GM23338 (cell line): ENCODE results near the gene HERPUD1. TPM values are rescaled to one million over a fixed set of nuclear protein-coding genes. Genes with fewer than 3 reads are reported as not detected.
A peak's percentile ranks its signal among the peaks of the same experiment; 100 is the strongest.

Experiments
- ATAC-seq: fragments of 200-7000 bp; cut with Tn5 transposase; 3 replicates; pipeline ENCODE4 v1.9.1; 2020
- DNase-seq: peaks from one replicate; pipeline ENCODE4 v3.0.0-alpha.2; 2015; ENCODE audit warnings: low spot score
- H2AFZ ChIP-seq: fragments of 200-600 bp; sonication (generic); 2 replicates; pipeline ENCODE4 v1.8.0; 2016; ENCODE audit warnings: antibody characterized with exemption, mild to moderate bottlenecking, moderate library complexity
- H3F3A ChIP-seq: fragments of 200-600 bp; sonication (generic); replicated peaks from 2 replicates; pipeline ENCODE4 v1.8.0; 2017; ENCODE audit warnings: antibody characterized with exemption, mixed run types, low read depth
- H3K27ac ChIP-seq: fragments of 200-600 bp; sonication (generic); 2 replicates; pipeline ENCODE4 v1.6.1; 2016; ENCODE audit warnings: low read depth
- H3K27me3 ChIP-seq: fragments of 200-600 bp; sonication (generic); 2 replicates; pipeline ENCODE4 v1.8.0; 2016; ENCODE audit warnings: mild to moderate bottlenecking, mixed run types, moderate library complexity; ENCODE audit not compliant: insufficient read depth
- H3K36me3 ChIP-seq: fragments of 200-600 bp; sonication (generic); 2 replicates; pipeline ENCODE4 v1.8.0; 2016; ENCODE audit warnings: mild to moderate bottlenecking; ENCODE audit not compliant: insufficient read depth
- H3K4me1 ChIP-seq: fragments of 200-600 bp; sonication (generic); 2 replicates; pipeline ENCODE4 v1.8.0; 2016; ENCODE audit warnings: mild to moderate bottlenecking, moderate library complexity; ENCODE audit not compliant: insufficient read depth
- H3K4me2 ChIP-seq: fragments of 200-600 bp; sonication (generic); 2 replicates; pipeline ENCODE4 v1.7.1; 2017; ENCODE audit warnings: mixed run types
- H3K4me3 ChIP-seq: fragments of 200-600 bp; sonication (generic); 2 replicates; pipeline ENCODE4 v1.6.1; 2016; ENCODE audit warnings: mixed run types
- H3K79me2 ChIP-seq: fragments of 200-600 bp; sonication (generic); replicated peaks from 2 replicates; pipeline ENCODE4 v1.8.0; 2017; ENCODE audit warnings: mild to moderate bottlenecking; ENCODE audit not compliant: insufficient read depth
- H3K9me2 ChIP-seq: fragments of 200-600 bp; sonication (generic); 2 replicates; pipeline ENCODE4 v1.8.0; 2017; ENCODE audit not compliant: insufficient read depth
- H4K20me1 ChIP-seq: fragments of 200-600 bp; sonication (generic); replicated peaks from 2 replicates; pipeline ENCODE4 v1.8.0; 2017; ENCODE audit warnings: mild to moderate bottlenecking; ENCODE audit not compliant: insufficient read depth
- H3K27ac Mint-ChIP-seq: 2 replicates; pipeline ENCODE4 v1.8.0; 2020; ENCODE audit warnings: inconsistent platforms, mild to moderate bottlenecking, moderate library complexity, mixed read lengths
- H3K27me3 Mint-ChIP-seq: 3 replicates; pipeline ENCODE4 v1.8.0; 2022; ENCODE audit warnings: low read depth, mild to moderate bottlenecking, moderate library complexity, mixed read lengths, inconsistent platforms; ENCODE audit not compliant: insufficient read depth, poor library complexity
- H3K36me3 Mint-ChIP-seq: 3 replicates; pipeline ENCODE4 v1.8.0; 2021; ENCODE audit warnings: low read depth, mild to moderate bottlenecking, inconsistent platforms, moderate library complexity, mixed read lengths
- H3K4me1 Mint-ChIP-seq: 3 replicates; pipeline ENCODE4 v1.8.0; 2020; ENCODE audit warnings: mild to moderate bottlenecking, inconsistent platforms, mixed read lengths
- H3K4me3 Mint-ChIP-seq: 3 replicates; pipeline ENCODE4 v1.8.0; 2021; ENCODE audit warnings: moderate library complexity, mild to moderate bottlenecking, inconsistent platforms, mixed read lengths
- H3K9me3 Mint-ChIP-seq: 3 replicates; pipeline ENCODE4 v1.8.0; 2020; ENCODE audit warnings: moderate library complexity, mild to moderate bottlenecking, inconsistent platforms, mixed read lengths
- CREB1 ChIP-seq: fragments of 250-450 bp; sonication (Bioruptor Pico); IDR thresholded peaks from 2 replicates; pipeline ENCODE4 v1.5.0; 2020; ENCODE audit warnings: low read depth, mild to moderate bottlenecking, moderate library complexity
- CTCF ChIP-seq, 2 experiments: fragments of 200-600 bp in 1 of 2; sonication (generic) in 1 of 2; conservative IDR thresholded peaks; 2 replicates each; pipeline versions ENCODE4 v1.5.1 to v1.6.1; 2016 to 2017; ENCODE audit warnings: antibody characterized with exemption in 2 of 2, low read depth in 2 of 2, mild to moderate bottlenecking in 2 of 2, moderate library complexity in 1 of 2
- ETS1 ChIP-seq: IDR thresholded peaks from 2 replicates; pipeline ENCODE4 v1.6.1; 2016; ENCODE audit warnings: antibody characterized with exemption
- EZH2 ChIP-seq: fragments of 200-600 bp; sonication (generic); IDR thresholded peaks from one replicate; pipeline ENCODE4 v1.8.0; 2017; ENCODE audit warnings: antibody characterized with exemption, mild to moderate bottlenecking, low read depth; ENCODE audit not compliant: unreplicated experiment
- JUNB ChIP-seq: IDR thresholded peaks from one replicate; pipeline ENCODE4 v1.6.1; 2016; ENCODE audit warnings: antibody characterized with exemption; ENCODE audit not compliant: unreplicated experiment
- NANOG ChIP-seq: IDR thresholded peaks from 2 replicates; pipeline ENCODE4 v1.6.1; 2016; ENCODE audit warnings: antibody characterized with exemption, borderline replicate concordance
- ZNF114 ChIP-seq: fragments of 250-450 bp; sonication (Bioruptor Pico); IDR thresholded peaks from 2 replicates; pipeline ENCODE4 v1.5.0; 2020; ENCODE audit warnings: mild to moderate bottlenecking, moderate library complexity
- ZNF331 ChIP-seq: fragments of 250-450 bp; sonication (Bioruptor Pico); IDR thresholded peaks from 2 replicates; pipeline ENCODE4 v1.5.0; 2020; ENCODE audit warnings: low read depth, mild to moderate bottlenecking, moderate library complexity
- ZNF462 ChIP-seq: fragments of 250-450 bp; sonication (Bioruptor Pico); IDR thresholded peaks from 2 replicates; pipeline ENCODE4 v1.5.0; 2020; ENCODE audit warnings: mild to moderate bottlenecking, moderate library complexity
- polyA plus RNA-seq: library from polyadenylated mRNA; unstranded; fragments of >200 nt; fragmentation: Nextera tagmentation; extraction: Ambion mirVana; gene quantifications from 2 replicates; pipeline ENCODE4 v1.2.1, GENCODE V29; 2016
- total RNA-seq: library from RNA; depleted of rRNA; stranded (reverse); fragments of >200 nt; shearing (Covaris generic); gene quantifications from 2 replicates; pipeline ENCODE4 v1.2.3, GENCODE V29; 2014
- TF ChIP-seq, protein P1 (sequence below): IDR thresholded peaks from one replicate; pipeline ENCODE4 v1.6.1; 2018; ENCODE audit warnings: antibody characterized with exemption; ENCODE audit not compliant: unreplicated experiment

Gene HERPUD1
- total and polyA plus RNA-seq, 2 experiments from 2014 or later = 41.1 to 44.1 TPM

GRCh38 chr16:56910654-56911539, 21.0 kb upstream of the HERPUD1 start (continued):
- TF ChIP-seq EZH2 (no peak), CTCF (conservative IDR thresholded peaks at IDR 0.05; ENCODE audit: low read depth in 2 of 2) (no peak), JUNB (no peak)
- TF ChIP-seq, protein P1, sequence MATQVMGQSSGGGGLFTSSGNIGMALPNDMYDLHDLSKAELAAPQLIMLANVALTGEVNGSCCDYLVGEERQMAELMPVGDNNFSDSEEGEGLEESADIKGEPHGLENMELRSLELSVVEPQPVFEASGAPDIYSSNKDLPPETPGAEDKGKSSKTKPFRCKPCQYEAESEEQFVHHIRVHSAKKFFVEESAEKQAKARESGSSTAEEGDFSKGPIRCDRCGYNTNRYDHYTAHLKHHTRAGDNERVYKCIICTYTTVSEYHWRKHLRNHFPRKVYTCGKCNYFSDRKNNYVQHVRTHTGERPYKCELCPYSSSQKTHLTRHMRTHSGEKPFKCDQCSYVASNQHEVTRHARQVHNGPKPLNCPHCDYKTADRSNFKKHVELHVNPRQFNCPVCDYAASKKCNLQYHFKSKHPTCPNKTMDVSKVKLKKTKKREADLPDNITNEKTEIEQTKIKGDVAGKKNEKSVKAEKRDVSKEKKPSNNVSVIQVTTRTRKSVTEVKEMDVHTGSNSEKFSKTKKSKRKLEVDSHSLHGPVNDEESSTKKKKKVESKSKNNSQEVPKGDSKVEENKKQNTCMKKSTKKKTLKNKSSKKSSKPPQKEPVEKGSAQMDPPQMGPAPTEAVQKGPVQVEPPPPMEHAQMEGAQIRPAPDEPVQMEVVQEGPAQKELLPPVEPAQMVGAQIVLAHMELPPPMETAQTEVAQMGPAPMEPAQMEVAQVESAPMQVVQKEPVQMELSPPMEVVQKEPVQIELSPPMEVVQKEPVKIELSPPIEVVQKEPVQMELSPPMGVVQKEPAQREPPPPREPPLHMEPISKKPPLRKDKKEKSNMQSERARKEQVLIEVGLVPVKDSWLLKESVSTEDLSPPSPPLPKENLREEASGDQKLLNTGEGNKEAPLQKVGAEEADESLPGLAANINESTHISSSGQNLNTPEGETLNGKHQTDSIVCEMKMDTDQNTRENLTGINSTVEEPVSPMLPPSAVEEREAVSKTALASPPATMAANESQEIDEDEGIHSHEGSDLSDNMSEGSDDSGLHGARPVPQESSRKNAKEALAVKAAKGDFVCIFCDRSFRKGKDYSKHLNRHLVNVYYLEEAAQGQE = no peak

DNA sequence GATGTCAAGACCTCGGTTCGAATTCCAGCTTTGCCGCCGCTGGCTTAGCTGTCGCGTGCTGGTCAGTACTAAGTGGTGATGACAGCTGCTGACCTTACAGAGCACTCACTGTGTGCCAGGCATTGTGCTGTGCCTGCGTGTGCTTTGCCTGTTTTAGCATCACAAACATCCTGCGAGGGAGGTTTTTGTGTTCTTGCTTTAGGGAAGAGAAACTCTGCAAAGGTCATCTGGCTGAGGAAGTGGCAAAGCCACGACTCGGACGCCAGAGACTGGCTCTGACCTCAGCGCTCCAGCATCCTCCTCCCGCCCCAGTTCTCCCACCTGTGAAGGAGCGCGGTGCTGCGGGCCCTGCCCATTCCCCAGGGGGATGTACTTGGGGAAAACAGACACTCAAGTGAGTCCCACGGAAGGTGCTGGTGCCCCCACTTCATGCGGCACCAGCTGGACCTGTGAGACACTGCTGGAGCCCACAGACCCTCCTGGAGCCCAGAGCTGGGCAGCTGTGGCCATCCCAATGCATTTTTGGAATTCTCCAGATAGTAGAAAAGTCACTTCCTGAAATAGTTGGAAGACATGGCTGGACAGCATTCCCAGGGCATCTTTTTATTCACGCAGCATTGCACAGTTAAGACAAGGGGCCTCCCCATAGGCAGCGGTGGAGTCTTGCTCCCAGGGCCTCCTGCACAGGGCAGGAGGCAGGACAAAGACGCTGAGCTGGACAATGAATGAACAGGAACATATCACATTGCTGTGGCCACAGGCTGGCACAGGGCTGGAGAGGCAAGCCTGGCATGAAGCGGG, 20.0 kb upstream of the HERPUD1 start:
- Mint-ChIP-seq H3K9me3 (peaks cover 3% of the 10 kb centered on the region; the same call in 1 of the 3 replicates), H3K27me3 (peaks cover 4% of the 10 kb centered on the region), H3K4me1 (peaks cover 40% of the 10 kb centered on the region), H3K36me3 (no peaks in the 10 kb centered on the region), H3K4me3 (no peak overlapping the region), H3K27ac (no peak overlapping the region)
- DNase-seq (no peak), ATAC-seq (peak; percentile 47)
- no peaks in the 10 kb centered on the region for H3K36me3 ChIP-seq
- H3K27ac ChIP-seq = no peak overlapping the region
- H3K4me3 ChIP-seq = no peak overlapping the region
- H3F3A ChIP-seq = no peaks in the 10 kb centered on the region
- H3K79me2 ChIP-seq = no peaks in the 10 kb centered on the region
- peaks cover 19% of the 10 kb centered on the region for H3K4me1 ChIP-seq
- H2AFZ ChIP-seq = peak overlapping the region; percentile 63
- H3K9me2 ChIP-seq = no peaks in the 10 kb centered on the region
- no peaks in the 10 kb centered on the region for H4K20me1 ChIP-seq
- H3K27me3 ChIP-seq = no peaks in the 10 kb centered on the region
- H3K4me2 ChIP-seq = no peak overlapping the region
- TF ChIP-seq ZNF462 (no peak), ZNF331 (CRISPR knock-in tag) (no peak), CREB1 (CRISPR knock-in tag) (no peak), ZNF114 (CRISPR knock-in tag) (no peak), NANOG (no peak), ETS1 (no peak)
